Peyer's patch (tissue), 4 donors: ENCODE data around the gene LZTR1.

Experiments
- CTCF ChIP-seq, 6 experiments: fragments of 450-650 bp in 4 of 6; fragments of 200-600 bp in 2 of 6; sonication (generic) in 1 of 6; IDR thresholded peaks; one replicate each; pipeline ENCODE4 v1.5.1; 2017 to 2019; ENCODE audit warnings: antibody characterized with exemption in 6 of 6, mild to moderate bottlenecking in 3 of 6, moderate library complexity in 1 of 6
- POLR2A ChIP-seq, 2 donors: fragments of 450-650 bp; IDR thresholded peaks; one replicate each; pipeline ENCODE4 v1.5.1; 2017; ENCODE audit warnings: antibody characterized with exemption in 2 of 2, mild to moderate bottlenecking in 2 of 2, moderate library complexity in 2 of 2

DNA sequence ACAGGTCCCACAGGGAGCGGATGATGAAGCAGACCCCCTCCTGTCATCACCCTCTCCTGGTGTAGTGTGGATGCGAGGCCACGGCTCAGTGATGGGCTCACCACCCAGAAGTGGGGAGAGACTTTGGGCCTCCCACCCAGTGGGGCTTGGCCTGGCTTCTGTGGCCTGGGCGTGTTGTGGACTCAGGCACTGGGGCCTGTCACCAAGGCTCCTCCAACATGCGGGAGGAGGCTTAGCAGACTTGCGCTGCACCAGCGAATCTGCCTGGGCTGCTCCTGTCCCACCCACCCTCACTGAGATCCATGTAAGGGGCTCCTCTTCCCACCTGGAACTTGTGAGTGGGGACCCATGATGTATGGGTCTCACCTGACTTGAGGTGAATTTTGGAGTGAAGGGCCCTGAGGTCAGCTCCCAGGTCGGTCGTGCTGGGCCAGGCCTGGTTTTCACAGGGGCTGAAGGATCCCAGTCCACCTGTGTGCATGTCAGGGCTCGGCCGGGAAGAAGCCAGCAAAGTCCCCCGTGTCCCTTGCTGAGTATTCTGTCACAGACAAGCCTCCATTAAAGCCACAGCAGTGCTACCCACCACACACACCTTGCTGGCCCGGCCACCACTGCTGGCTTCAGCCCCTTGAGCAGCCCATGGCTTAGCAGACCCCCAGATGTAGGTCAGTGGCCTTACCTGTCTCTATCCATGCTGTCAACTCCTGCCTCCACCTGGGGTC is 15.6 kb downstream of the LZTR1 start:
- TF ChIP-seq POLR2A (IDR thresholded peaks at IDR 0.05) (no peak), CTCF (IDR thresholded peaks at IDR 0.05) (no peak)
